ENCODE measurements around the gene DOHH.

Gene DOHH

GRCh38 chr19:3503036-3503572 is 2.6 kb upstream of the DOHH start:
- DNase-seq (ENCODE audit: low spot score): no peak

- no peak for DNase-seq (ENCODE audit: low spot score)
Measured at GRCh38 chr19:3501780-3502179, 1.3 kb upstream of the DOHH start.

GRCh38 chr19:3499738-3500428 is 591 bp downstream of the DOHH start:
- DNase-seq (ENCODE audit: low spot score): no peak

GRCh38 chr19:3497757-3498520 is 2.5 kb downstream of the DOHH start:
- DNase-seq (ENCODE audit: low spot score): no peak

GRCh38 chr19:3496392-3497273 is 3.8 kb downstream of the DOHH start:
- no peak for DNase-seq (ENCODE audit: low spot score)

GRCh38 chr19:3494559-3494958 is 5.9 kb downstream of the DOHH start:
- no peak for DNase-seq (ENCODE audit: low spot score)

GRCh38 chr19:3494051-3494450 is 6.4 kb downstream of the DOHH start:
- DNase-seq (ENCODE audit: low spot score): peak; percentile 70

GRCh38 chr19:3493651-3494050 is 6.8 kb downstream of the DOHH start:
- no peak for DNase-seq (ENCODE audit: low spot score)

- DNase-seq (ENCODE audit: low spot score): no peak
Measured at GRCh38 chr19:3492919-3493318, 7.6 kb downstream of the DOHH start.

GRCh38 chr19:3492131-3492839 is 8.2 kb downstream of the DOHH start:
- no peak for DNase-seq (ENCODE audit: low spot score)

- DNase-seq (ENCODE audit: low spot score): no peak
Measured at GRCh38 chr19:3491396-3492119, 8.9 kb downstream of the DOHH start.

GRCh38 chr19:3483226-3483628 is 17.2 kb downstream of the DOHH start, which contains the start of gene SMIM44:
Gene SMIM44, minus strand, starts transcription at chr19:3483441. Its CDS starts 38 bp downstream, at chr19:3483403.
- no peak for DNase-seq (ENCODE audit: low spot score)

- DNase-seq (ENCODE audit: low spot score): peak; percentile 57
Measured at GRCh38 chr19:3482507-3483225, 17.8 kb downstream of the DOHH start.

GRCh38 chr19:3481241-3482090 is 19.0 kb downstream of the DOHH start:
- DNase-seq (ENCODE audit: low spot score): no peak

- DNase-seq (ENCODE audit: low spot score): no peak
Measured at GRCh38 chr19:3480383-3481091, 19.9 kb downstream of the DOHH start, which contains the start of gene SMIM24. Gene SMIM24, minus strand, starts transcription at chr19:3480525. Its CDS starts 62 bp downstream, at chr19:3480463.

GRCh38 chr19:3479834-3480215 is 20.6 kb downstream of the DOHH start:
- DNase-seq (ENCODE audit: low spot score): no peak

GRCh38 chr19:3479177-3479833 is 21.2 kb downstream of the DOHH start:
- DNase-seq (ENCODE audit: low spot score): peak; percentile 61
